GM13976 (cell line): Measurements from ENCODE around the gene ALKBH7.

Experiments
- DNase-seq: peaks from one replicate; pipeline ENCODE4 v3.0.0; 2012; ENCODE audit warnings: low spot score
- in situ Hi-C: fragments of 300-500 bp; cut with MboI; formaldehyde crosslinking; loops from one replicate; pipeline ENCODE4 v1.12.0; 2022; ENCODE audit warnings: low sequenced_read_pairs, mixed read lengths, inconsistent platforms; ENCODE audit not compliant: unreplicated experiment
- TF ChIP-seq, protein P1 (sequence below): IDR thresholded peaks from 2 replicates; pipeline ENCODE4 v1.5.1; 2012; ENCODE audit warnings: borderline replicate concordance, mild to moderate bottlenecking; ENCODE audit not compliant: insufficient read depth; ENCODE audit errors: extremely low read depth, missing control alignments, control extremely low read depth

ALKBH7 gene

DNA sequence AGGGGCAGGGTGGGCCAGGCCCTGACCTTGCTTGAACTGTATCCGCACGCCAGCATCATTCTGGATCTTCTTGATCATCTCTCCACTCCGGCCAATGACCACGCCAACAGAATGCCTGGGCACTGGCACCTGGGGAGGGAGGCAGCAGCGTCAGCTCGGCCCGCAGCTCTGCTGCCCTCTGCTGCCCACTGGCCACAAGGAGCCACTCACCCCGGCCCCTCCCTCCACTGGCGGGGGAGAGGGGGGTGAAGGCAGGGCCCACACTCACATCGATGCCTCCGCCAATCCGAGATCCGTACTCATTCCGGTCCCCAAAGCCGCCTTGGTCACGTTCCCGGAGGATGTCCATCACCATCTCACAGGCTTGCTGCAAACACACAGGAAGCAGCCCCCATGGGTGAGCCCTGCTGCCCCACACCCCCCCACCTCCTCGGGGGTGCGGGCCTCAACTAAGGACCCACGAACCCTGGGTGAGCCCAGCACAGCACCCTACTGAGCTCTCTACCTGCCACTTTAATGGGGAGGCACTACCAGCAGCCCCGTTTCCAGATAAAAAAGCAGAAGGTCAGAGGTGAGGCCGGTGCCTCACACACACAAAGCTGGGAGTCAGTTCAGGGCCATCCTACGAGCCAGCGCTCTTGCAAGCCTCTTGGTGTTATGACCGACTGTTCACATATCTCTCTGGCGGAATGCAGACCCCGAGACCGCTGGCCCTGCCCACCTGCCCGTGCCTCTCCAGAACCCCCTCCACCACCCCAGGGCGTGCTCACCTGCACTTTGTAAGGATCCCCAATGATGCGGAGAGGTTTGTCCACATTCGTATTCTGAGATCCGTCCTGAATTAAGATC is 45.3 kb downstream of the ALKBH7 start:
- in situ Hi-C loops: no loop called here
- TF ChIP-seq, protein P1, sequence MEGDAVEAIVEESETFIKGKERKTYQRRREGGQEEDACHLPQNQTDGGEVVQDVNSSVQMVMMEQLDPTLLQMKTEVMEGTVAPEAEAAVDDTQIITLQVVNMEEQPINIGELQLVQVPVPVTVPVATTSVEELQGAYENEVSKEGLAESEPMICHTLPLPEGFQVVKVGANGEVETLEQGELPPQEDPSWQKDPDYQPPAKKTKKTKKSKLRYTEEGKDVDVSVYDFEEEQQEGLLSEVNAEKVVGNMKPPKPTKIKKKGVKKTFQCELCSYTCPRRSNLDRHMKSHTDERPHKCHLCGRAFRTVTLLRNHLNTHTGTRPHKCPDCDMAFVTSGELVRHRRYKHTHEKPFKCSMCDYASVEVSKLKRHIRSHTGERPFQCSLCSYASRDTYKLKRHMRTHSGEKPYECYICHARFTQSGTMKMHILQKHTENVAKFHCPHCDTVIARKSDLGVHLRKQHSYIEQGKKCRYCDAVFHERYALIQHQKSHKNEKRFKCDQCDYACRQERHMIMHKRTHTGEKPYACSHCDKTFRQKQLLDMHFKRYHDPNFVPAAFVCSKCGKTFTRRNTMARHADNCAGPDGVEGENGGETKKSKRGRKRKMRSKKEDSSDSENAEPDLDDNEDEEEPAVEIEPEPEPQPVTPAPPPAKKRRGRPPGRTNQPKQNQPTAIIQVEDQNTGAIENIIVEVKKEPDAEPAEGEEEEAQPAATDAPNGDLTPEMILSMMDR: no peak
- no peak for DNase-seq

DNA sequence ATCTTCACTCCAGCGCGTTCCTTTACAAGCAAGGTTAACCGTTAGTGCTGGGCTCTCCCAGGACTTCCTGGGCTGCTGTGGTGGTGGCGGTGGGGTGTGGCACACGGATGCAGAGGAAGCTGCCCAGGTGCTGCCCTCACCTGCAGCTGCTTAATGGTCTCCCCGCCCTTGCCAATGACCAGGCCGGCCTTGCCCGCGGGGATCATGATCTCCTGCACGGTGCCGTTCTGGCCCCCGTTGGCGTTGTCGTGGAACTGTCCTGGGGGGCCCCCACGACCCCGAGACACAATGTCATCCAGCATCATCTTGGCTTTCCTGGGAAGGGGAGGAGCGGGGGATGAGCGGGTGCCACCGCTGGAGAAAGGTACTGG is 46.0 kb downstream of the ALKBH7 start:
- no peak for DNase-seq
- TF ChIP-seq, protein P1: no peak
- in situ Hi-C loops: no loop called here

DNA sequence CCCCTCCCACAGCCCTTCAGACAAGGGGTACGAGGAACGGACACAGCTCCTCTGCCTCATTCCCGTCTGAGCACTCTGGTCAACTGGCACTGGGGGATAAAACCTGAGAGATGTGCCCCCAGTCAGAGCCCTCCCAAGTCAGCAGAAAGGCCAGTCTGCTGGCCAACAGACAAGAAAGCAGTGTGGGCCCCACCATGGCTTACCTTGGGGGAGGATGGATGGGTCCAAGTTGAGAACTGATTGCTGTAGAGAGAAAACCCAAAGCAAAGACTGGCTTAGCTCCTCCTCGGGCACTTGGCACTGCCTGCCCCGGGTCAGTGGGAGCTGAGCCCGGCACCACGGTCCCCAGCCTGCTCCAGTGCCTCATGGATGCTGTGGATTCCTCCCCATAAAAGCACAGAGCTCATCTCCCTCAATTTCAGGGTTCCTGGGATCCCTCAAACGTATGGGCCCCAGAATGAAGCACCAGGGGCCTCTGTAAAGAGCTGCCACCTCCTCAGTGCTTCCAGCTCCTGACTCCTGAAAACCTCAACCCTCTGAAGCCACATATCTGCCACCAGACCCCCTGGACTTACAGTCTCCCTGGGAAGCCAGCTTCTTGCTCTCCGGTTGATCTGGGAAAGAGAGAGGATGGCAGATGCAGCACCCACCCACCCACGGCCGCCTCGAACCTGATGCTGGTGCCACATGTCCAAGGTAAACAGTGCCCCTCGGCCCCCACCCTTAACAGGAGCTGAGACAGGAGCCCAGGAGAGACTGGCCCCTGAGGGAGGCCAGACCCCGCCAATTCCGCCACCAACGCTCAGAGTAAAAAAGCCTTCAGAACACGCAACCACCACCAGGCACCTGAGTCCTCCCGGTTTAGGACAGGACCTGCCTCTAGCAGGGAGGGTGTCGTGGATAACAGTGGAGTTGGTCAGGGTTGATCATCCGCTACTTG is 48.8 kb downstream of the ALKBH7 start:
- no peak for DNase-seq
- TF ChIP-seq, protein P1: no peak
- in situ Hi-C loops: no loop called here

DNA sequence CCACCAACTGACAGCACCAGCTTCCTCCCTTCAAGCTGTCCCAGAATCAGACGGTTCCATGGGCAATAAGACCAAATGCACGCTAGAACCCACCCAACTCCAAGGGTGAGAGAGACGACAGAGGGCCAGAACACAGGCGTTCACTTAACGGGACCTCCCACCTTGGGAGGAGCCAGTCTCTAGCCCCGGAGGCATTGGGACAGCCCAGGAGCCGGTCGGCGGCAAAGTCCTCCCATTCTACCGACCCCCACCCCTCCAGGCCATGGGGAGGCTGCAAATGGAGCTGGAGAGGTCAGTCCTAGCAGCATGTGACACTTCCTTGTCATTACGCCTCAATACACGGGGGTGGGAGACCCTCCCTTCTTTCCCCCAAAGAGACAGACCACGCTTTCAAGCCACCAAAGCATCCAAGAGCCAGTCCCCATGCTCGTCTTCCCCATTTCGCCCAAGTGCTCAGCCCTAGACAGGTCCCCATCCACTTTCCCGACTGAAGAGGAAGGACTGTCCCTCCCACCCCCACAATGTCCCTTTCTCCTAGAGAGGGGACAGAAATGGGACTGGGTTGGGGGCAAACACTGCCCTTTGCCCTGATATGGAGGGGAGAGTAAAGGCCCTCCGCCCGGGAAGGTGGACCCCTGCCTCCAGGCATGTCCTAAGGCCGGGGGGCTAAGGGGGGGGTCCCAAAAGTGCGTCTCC is 51.1 kb downstream of the ALKBH7 start:
- in situ Hi-C loops: no loop called here
- TF ChIP-seq, protein P1: no peak
- peak; percentile 70 for DNase-seq

DNA sequence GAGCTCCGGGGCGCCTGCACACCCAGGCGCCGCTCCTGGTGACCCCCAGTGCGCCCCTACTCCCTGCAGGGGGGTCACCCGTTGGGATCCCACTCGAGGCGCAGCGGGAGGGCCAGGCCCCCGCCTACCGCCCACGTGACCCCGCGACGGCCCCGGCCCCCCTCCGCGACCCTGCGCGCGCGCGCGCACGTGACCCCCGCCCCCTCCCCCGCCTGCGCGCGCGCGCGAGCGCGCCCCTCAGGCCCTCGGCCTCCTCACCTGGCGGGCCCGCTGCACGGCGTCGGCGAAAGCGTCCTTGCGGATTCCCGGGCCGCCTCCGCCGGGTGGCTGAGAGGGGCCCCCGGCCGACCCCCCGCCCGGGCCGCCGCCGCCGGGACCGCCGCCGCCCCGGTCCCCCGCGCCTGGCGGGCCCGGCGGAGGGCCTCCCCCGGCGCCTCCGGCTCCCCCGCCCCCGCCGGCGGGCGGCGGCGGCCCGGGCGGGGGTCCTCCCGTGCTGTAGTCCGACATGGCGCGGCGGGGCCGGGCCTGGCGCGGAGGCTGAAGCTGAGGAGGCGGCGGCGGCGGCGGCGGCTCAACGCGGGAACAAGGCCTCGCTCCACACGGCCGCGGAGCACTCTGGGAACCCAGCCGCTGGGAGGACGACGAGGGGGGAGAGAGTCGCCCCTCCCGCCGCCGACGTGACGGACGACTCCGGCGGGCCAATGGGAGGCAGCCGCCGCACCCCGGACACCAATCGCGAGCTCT is 51.8 kb downstream of the ALKBH7 start, which contains the start of gene KHSRP:
TSS of gene KHSRP (minus strand) at position 617 of the 744 bp plus-strand sequence. CDS start at position 507, 110 bp downstream.
- DNase-seq: no peak
- in situ Hi-C loops: no loop called here
- TF ChIP-seq, protein P1: no peak
